Gastrocnemius medialis (tissue), 4 donors: Measurements from ENCODE around the gene GARNL3. TPM values are rescaled to one million over a fixed set of nuclear protein-coding genes. Genes with fewer than 3 reads are reported as not detected.

Experiments used
- ATAC-seq, 2 donors: fragments of 150-250 bp; one replicate each; pipeline ENCODE4 v1.9.1; 2016
- DNase-seq, 2 donors: peaks; one replicate each; pipeline ENCODE4 v3.0.0-alpha.2; 2019
- H3K27ac ChIP-seq, 4 donors: fragments of 200-600 bp; sonication (generic); 1 replicate in 1 of 4; 2 replicates in 3 of 4; pipeline ENCODE4 v1.5.1; 2016 to 2018; ENCODE audit warnings: mild to moderate bottlenecking in 2 of 4, moderate library complexity in 1 of 4
- H3K27me3 ChIP-seq, 3 donors: fragments of 200-600 bp; sonication (generic) in 2 of 3; 1 replicate in 1 of 3; 2 replicates in 2 of 3; pipeline versions ENCODE4 v1.5.1 to v1.6.0; 2016 to 2019; ENCODE audit warnings: mild to moderate bottlenecking in 1 of 3, moderate library complexity in 1 of 3
- H3K36me3 ChIP-seq, 2 donors: fragments of 200-600 bp; sonication (generic) in 1 of 2; one replicate each; pipeline ENCODE4 v1.5.1; 2017 to 2018
- H3K4me1 ChIP-seq, 2 donors: fragments of 200-600 bp; sonication (generic) in 1 of 2; one replicate each; pipeline ENCODE4 v1.5.1; 2016 to 2017; ENCODE audit warnings: mild to moderate bottlenecking in 2 of 2
- H3K4me3 ChIP-seq, 4 donors: fragments of 200-600 bp; sonication (generic) in 3 of 4; 1 replicate in 1 of 4; 2 replicates in 3 of 4; pipeline ENCODE4 v1.5.1; 2016 to 2019; ENCODE audit warnings: mild to moderate bottlenecking in 2 of 4
- H3K9me3 ChIP-seq, 3 donors: fragments of 200-600 bp; sonication (generic) in 2 of 3; 1 replicate in 1 of 3; 2 replicates in 2 of 3; pipeline ENCODE4 v1.5.1; 2016 to 2019
- POLR2A ChIP-seq, 2 donors: fragments of 450-650 bp; IDR thresholded peaks; one replicate each; pipeline ENCODE4 v1.6.1; 2017; ENCODE audit warnings: antibody characterized with exemption in 2 of 2, mild to moderate bottlenecking in 2 of 2, moderate library complexity in 2 of 2
- in situ Hi-C, 4 donors: fragments of 200-750 bp; cut with MboI; loops; one replicate each; pipeline versions ENCODE4 v1.15.0 to v1.8.0; 2017; ENCODE audit warnings: low sequenced_read_pairs in 4 of 4
- intact Hi-C: fragments of 100-400 bp; cut with DNase I; formaldehyde crosslinking; loops from one replicate; pipeline ENCODE4 v1.15.1; 2023; ENCODE audit warnings: low total_unique reads
- total RNA-seq, 4 donors: library from RNA; depleted of rRNA; stranded (reverse); fragments of >200 nt; gene quantifications; one replicate each; pipeline versions ENCODE4 v1.1.0 to v1.2.3, GENCODE V29; 2016
- TF ChIP-seq, protein P1 (sequence below), 5 experiments: fragments of 450-650 bp in 3 of 5; fragments of 200-600 bp in 2 of 5; sonication (generic) in 2 of 5; IDR thresholded peaks in 4 of 5; conservative IDR thresholded peaks in 1 of 5; 1 replicate in 4 of 5; 2 replicates in 1 of 5; pipeline ENCODE4 v1.5.1; 2016 to 2019; ENCODE audit warnings: antibody characterized with exemption in 5 of 5, mild to moderate bottlenecking in 3 of 5, moderate library complexity in 3 of 5

GARNL3 gene
- total RNA-seq, 4 donors from 2014 or later, result 2.5 to 5.7 (median 3.0) TPM

DNA sequence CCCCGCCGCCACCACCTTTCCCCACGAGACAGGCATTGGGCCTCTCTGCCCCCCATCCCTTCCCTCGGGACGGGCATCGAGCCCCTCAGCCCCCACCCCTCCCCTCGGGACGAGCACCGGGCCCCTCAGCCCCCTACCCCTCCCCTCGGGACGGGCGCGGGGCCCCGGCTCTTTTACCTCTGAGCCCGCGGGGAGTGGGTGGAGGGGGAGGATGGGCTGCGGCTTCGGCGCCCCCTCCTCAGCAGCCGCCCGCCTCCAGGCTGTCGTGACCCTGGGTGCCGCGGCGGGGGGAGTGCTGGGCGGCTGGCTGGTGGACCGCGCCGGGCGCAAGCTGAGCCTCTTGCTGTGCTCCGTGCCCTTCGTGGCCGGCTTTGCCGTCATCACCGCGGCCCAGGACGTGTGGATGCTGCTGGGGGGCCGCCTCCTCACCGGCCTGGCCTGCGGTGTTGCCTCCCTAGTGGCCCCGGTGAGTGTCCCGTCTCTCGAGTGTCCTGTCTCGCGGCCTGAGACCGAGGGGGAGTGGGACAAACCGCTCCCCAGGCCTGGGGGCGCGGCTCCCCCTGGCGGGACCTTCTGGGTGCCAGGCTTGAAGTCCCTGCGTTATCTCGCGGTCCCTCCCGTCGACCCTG is 133.2 kb downstream of the GARNL3 start:
- peak overlapping the region; percentile 81 to 95 (median 91) for H3K27ac ChIP-seq
- H3K9me3 ChIP-seq, result no peaks in the 10 kb centered on the region
- DNase-seq (peak; percentile 27 to 48), ATAC-seq (peak; percentile 4 to 7)
- peaks cover 0 to 16% of the 10 kb centered on the region in 2 donors for H3K36me3 ChIP-seq
- intact Hi-C loops, result loop anchor here (1.0 to 5.0 kb wide), 3 partner anchors 87 to 175 kb away; no protein-coding TSS in a partner anchor
- TF ChIP-seq, protein P1, sequence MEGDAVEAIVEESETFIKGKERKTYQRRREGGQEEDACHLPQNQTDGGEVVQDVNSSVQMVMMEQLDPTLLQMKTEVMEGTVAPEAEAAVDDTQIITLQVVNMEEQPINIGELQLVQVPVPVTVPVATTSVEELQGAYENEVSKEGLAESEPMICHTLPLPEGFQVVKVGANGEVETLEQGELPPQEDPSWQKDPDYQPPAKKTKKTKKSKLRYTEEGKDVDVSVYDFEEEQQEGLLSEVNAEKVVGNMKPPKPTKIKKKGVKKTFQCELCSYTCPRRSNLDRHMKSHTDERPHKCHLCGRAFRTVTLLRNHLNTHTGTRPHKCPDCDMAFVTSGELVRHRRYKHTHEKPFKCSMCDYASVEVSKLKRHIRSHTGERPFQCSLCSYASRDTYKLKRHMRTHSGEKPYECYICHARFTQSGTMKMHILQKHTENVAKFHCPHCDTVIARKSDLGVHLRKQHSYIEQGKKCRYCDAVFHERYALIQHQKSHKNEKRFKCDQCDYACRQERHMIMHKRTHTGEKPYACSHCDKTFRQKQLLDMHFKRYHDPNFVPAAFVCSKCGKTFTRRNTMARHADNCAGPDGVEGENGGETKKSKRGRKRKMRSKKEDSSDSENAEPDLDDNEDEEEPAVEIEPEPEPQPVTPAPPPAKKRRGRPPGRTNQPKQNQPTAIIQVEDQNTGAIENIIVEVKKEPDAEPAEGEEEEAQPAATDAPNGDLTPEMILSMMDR (IDR thresholded peaks at IDR 0.05 in 4 of 5, conservative IDR thresholded peaks at IDR 0.05 in 1 of 5), result peak; percentile 12 to 63 (median 57)
- TF ChIP-seq POLR2A (IDR thresholded peaks at IDR 0.05), result no peak
- peak overlapping the region; percentile 75 to 95 (median 81) for H3K4me3 ChIP-seq
- H3K4me1 ChIP-seq, result peaks cover 17 to 19% of the 10 kb centered on the region in 2 donors
- in situ Hi-C loops, result loop anchor here in 1 of 4 donors (25.0 kb wide), 1 partner anchor 460 kb away; no protein-coding TSS in a partner anchor
- no peaks in the 10 kb centered on the region for H3K27me3 ChIP-seq

DNA sequence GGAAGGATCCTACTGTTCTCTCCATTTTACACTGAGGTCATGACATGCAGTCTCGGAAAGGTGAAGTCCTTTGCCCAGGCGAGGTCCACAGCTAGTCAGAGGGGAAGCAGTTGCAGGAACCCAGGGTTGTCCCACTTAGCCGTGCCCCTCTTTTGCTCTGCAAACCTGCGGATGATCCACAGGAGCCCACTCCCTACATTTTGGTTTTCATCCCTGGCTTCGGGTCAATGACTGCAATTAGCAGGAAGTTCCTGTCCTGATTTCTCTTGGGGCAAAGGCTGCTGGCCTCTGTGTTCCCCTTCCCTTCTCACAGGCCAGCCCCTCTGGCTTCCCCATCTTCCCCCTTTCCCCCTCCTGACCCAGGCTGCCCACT is 133.7 kb downstream of the GARNL3 start:
- Histone ChIP-seq H3K4me3 (peak overlapping the region; percentile 75 to 95 (median 81)), H3K27me3 (no peaks in the 10 kb centered on the region), H3K9me3 (no peaks in the 10 kb centered on the region), H3K36me3 (peaks cover 0 to 16% of the 10 kb centered on the region in 2 donors), H3K4me1 (peaks cover 17 to 19% of the 10 kb centered on the region in 2 donors), H3K27ac (peak overlapping the region; percentile 81 to 95 (median 91))
- ATAC-seq, result no peak
- DNase-seq, result no peak
- TF ChIP-seq POLR2A (IDR thresholded peaks at IDR 0.05), result no peak
- TF ChIP-seq, protein P1 (IDR thresholded peaks at IDR 0.05 in 4 of 5, conservative IDR thresholded peaks at IDR 0.05 in 1 of 5), result no peak
- intact Hi-C loops, result loop anchor here (2.0 to 5.0 kb wide), 2 partner anchors 87 to 176 kb away; no protein-coding TSS in a partner anchor
- in situ Hi-C loops, result loop anchor here in 1 of 4 donors (25.0 kb wide), 1 partner anchor 461 kb away; no protein-coding TSS in a partner anchor

DNA sequence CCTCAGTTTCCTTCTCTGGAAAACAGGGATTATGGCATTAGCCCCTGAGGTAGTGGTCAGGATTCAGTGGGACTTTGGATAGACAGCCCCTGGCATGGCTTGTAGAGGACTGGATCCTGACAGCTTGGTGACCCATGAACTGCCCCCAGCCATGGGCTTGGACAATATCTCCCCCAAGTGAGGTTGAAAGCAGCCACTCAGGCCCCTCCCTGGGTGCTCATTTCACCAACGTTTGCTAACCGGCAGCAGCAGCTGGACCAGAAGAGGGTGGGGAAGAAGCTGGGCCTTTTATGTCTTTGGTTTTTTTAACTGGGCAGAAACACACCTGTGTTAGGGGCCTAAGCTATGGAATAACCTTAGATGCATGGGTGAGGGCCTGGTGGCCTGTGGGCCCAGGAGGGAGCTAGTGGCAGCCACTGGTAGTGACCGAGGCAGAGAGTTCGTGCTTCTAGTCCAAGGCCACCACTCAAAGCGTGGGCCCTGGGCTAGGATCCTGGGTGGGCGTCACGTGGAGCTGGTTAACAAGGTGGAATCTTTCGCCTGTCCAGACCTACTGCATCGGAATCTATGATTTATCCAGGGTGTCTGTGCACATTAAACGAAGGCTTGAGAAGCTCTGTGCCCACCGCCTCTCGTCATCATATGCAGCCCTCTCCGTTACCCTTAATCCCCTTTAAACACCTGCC is 134.3 kb downstream of the GARNL3 start:
- ATAC-seq, result no peak
- H3K4me1 ChIP-seq, result peaks cover 17 to 19% of the 10 kb centered on the region in 2 donors
- DNase-seq, result no peak
- peaks cover 0 to 18% of the 10 kb centered on the region in 2 donors for H3K36me3 ChIP-seq
- in situ Hi-C loops (loop anchor here in 1 of 4 donors (25.0 kb wide), 1 partner anchor 462 kb away; no protein-coding TSS in a partner anchor), intact Hi-C loops (loop anchor here (2.0 to 5.0 kb wide), 2 partner anchors 88 to 177 kb away; no protein-coding TSS in a partner anchor)
- no peaks in the 10 kb centered on the region for H3K9me3 ChIP-seq
- TF ChIP-seq, protein P1 (IDR thresholded peaks at IDR 0.05 in 4 of 5, conservative IDR thresholded peaks at IDR 0.05 in 1 of 5), result no peak
- TF ChIP-seq POLR2A (IDR thresholded peaks at IDR 0.05), result no peak
- H3K27me3 ChIP-seq, result no peaks in the 10 kb centered on the region
- H3K27ac ChIP-seq, result peak overlapping the region in 1 of 4 donors; percentile 92
- no peak overlapping the region for H3K4me3 ChIP-seq

DNA sequence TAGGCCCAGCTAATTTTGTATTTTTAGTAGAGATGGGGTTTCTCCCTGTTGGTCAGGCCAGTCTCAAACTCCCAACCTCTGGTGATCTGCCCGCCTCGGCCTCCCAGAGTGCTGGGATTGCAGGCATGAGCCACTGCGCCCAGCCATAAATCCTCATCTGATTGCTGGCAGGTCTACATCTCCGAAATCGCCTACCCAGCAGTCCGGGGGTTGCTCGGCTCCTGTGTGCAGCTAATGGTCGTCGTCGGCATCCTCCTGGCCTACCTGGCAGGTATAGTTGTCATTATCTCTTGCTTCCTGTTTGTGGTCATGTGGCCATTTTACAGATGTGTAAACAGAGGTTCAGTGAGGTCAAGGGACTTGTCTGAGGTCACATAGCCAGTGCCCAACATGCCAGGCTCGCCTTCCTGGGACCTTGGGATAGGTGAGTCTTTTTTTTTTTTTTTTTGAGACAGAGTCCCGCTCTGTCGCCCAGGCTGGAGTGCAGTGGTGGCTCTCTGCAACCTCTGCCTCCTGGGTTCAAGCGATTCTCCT is 135.2 kb downstream of the GARNL3 start:
- in situ Hi-C loops, result loop anchor here in 2 of 4 donors (25.0 kb wide), 1 partner anchor 463 kb away; no protein-coding TSS in a partner anchor
- Histone ChIP-seq H3K36me3 (peaks cover 0 to 27% of the 10 kb centered on the region in 2 donors), H3K27me3 (no peaks in the 10 kb centered on the region), H3K27ac (no peak overlapping the region), H3K9me3 (no peaks in the 10 kb centered on the region), H3K4me3 (no peak overlapping the region), H3K4me1 (peaks cover 17 to 19% of the 10 kb centered on the region in 2 donors)
- intact Hi-C loops, result loop anchor here (2.0 to 5.0 kb wide), 2 partner anchors 89 to 178 kb away; no protein-coding TSS in a partner anchor
- TF ChIP-seq, protein P1 (IDR thresholded peaks at IDR 0.05 in 4 of 5, conservative IDR thresholded peaks at IDR 0.05 in 1 of 5), result no peak
- no peak for TF ChIP-seq POLR2A (IDR thresholded peaks at IDR 0.05)
- no peak for DNase-seq
- ATAC-seq, result no peak
